ENCODE data around the gene MYL6B.

GRCh38 chr12:56205445-56205844 lies 53.1 kb downstream of the MYL6B start:
- no peak for TF ChIP-seq POLR2A (IDR thresholded peaks at IDR 0.05)
- no peak for TF ChIP-seq CTCF (IDR thresholded peaks at IDR 0.05)
